NCI-H82 (cell line): ENCODE measurements around the gene RBPJL.
A peak's percentile ranks its signal among the peaks of the same experiment; 100 is the strongest.

Experiments
- DNase-seq: peaks from one replicate; lab custom pipeline; 2025; lab: John Stamatoyannopoulos, UW

Gene RBPJL

GRCh38 chr20:45362804-45363610, 56.4 kb downstream of the RBPJL start, which contains the start of gene SYS1:
Gene SYS1 (plus strand): TSS chr20:45363156. CDS start chr20:45363532, 376 bp downstream.
- peak; percentile 100 for DNase-seq

GRCh38 chr20:45363611-45364492, 57.2 kb downstream of the RBPJL start:
- DNase-seq = no peak

- no peak for DNase-seq
These were observed 58.9 kb downstream of the RBPJL start for GRCh38 chr20:45365444-45365970.

- DNase-seq = no peak
These were observed 59.6 kb downstream of the RBPJL start for GRCh38 chr20:45366192-45366591.

GRCh38 chr20:45366631-45367030, 60.0 kb downstream of the RBPJL start:
- DNase-seq = no peak

- no peak for DNase-seq
These were observed 60.5 kb downstream of the RBPJL start for GRCh38 chr20:45367126-45367525.
